Cardiac muscle cell (in vitro differentiated cells and primary cell): ENCODE data around the gene KISS1R. TPM values are rescaled to one million over a fixed set of nuclear protein-coding genes. Genes with fewer than 3 reads are reported as not detected.

ENCODE experiments used
- DNase-seq, 2 donors: peaks; one replicate each; pipeline versions ENCODE4 v3.0.0 to v3.0.0-alpha.2; 2010 to 2017; ENCODE audit warnings: low read depth in 1 of 2, low spot score in 1 of 2
- H3K27ac ChIP-seq: fragments of 200-600 bp; sonication (generic); 2 replicates; pipeline ENCODE4 v1.5.1; 2016
- H3K27me3 ChIP-seq: fragments of 200-600 bp; sonication (generic); 2 replicates; pipeline ENCODE4 v1.6.0; 2016; ENCODE audit warnings: control low read depth
- H3K36me3 ChIP-seq: fragments of 200-600 bp; sonication (generic); 2 replicates; pipeline ENCODE4 v1.5.1; 2016; ENCODE audit warnings: control low read depth
- H3K4me1 ChIP-seq: fragments of 200-600 bp; sonication (generic); 2 replicates; pipeline ENCODE4 v1.8.1; 2017; ENCODE audit warnings: low read depth, mild to moderate bottlenecking, mixed run types
- H3K4me3 ChIP-seq: fragments of 200-600 bp; sonication (generic); 2 replicates; pipeline ENCODE4 v1.5.1; 2016; ENCODE audit warnings: mild to moderate bottlenecking
- H3K9me3 ChIP-seq: fragments of 200-600 bp; sonication (generic); 2 replicates; pipeline ENCODE4 v1.5.1; 2017; ENCODE audit warnings: low read depth, mild to moderate bottlenecking, control low read depth
- CTCF ChIP-seq: IDR thresholded peaks from 2 replicates; pipeline ENCODE4 v1.5.1; 2012; ENCODE audit warnings: low read depth, mild to moderate bottlenecking, low read length
- polyA plus RNA-seq: library from polyadenylated mRNA; unstranded; fragments of >200 nt; fragmentation: Nextera tagmentation; extraction: Ambion mirVana; gene quantifications from 2 replicates; pipeline ENCODE4 v1.2.1, GENCODE V29; 2016
- total RNA-seq: library from RNA; depleted of rRNA; stranded (reverse); fragments of >200 nt; gene quantifications from 2 replicates; pipeline ENCODE4 v1.2.3, GENCODE V29; 2016

Gene KISS1R
- total and polyA plus RNA-seq, 2 experiments from 2014 or later, result 1.2 to 3.2 TPM

- peak overlapping the region; percentile 86 for H3K27ac ChIP-seq
Observed at GRCh38 chr19:926589-927350, 9.6 kb downstream of the KISS1R start.

GRCh38 chr19:927351-927779 is 10.2 kb downstream of the KISS1R start:
- Histone ChIP-seq H3K4me3 (peak overlapping the region; percentile 98), H3K9me3 (no peaks in the 10 kb centered on the region), H3K27me3 (no peaks in the 10 kb centered on the region), H3K4me1 (peaks cover 3% of the 10 kb centered on the region), H3K27ac (peak overlapping the region; percentile 86), H3K36me3 (peaks cover 17% of the 10 kb centered on the region)
- DNase-seq, result peak in 1 of 2 donors; percentile 63
- no peak for TF ChIP-seq CTCF

More at GRCh38 chr19:926589-927350, 9.6 kb downstream of the KISS1R start:
- peak overlapping the region; percentile 98 for H3K4me3 ChIP-seq
- no peak for TF ChIP-seq CTCF
- no peaks in the 10 kb centered on the region for H3K9me3 ChIP-seq
- peak; percentile 71 to 79 for DNase-seq
- no peaks in the 10 kb centered on the region for H3K27me3 ChIP-seq
- H3K4me1 ChIP-seq, result peaks cover 3% of the 10 kb centered on the region
- peaks cover 13% of the 10 kb centered on the region for H3K36me3 ChIP-seq

- H3K27me3 ChIP-seq, result no peaks in the 10 kb centered on the region
- peaks cover 8% of the 10 kb centered on the region for H3K4me1 ChIP-seq
- H3K4me3 ChIP-seq, result peak overlapping the region; percentile 98
- H3K36me3 ChIP-seq, result peaks cover 17% of the 10 kb centered on the region
- TF ChIP-seq CTCF, result no peak
- H3K27ac ChIP-seq, result peak overlapping the region; percentile 86
- peak in 1 of 2 donors; percentile 31 for DNase-seq
- no peaks in the 10 kb centered on the region for H3K9me3 ChIP-seq
Observed at GRCh38 chr19:927780-928401, 10.8 kb downstream of the KISS1R start.

- TF ChIP-seq CTCF, result no peak
- DNase-seq, result peak in 1 of 2 donors; percentile 34
Observed at GRCh38 chr19:928471-929202, 11.5 kb downstream of the KISS1R start.

GRCh38 chr19:929203-929890 is 12.2 kb downstream of the KISS1R start:
- Histone ChIP-seq H3K36me3 (peaks cover 17% of the 10 kb centered on the region), H3K9me3 (no peaks in the 10 kb centered on the region), H3K27me3 (no peaks in the 10 kb centered on the region), H3K4me1 (peaks cover 11% of the 10 kb centered on the region), H3K4me3 (no peak overlapping the region), H3K27ac (no peak overlapping the region)
- no peak for DNase-seq
- TF ChIP-seq CTCF, result no peak

More at GRCh38 chr19:928471-929202, 11.5 kb downstream of the KISS1R start:
- Histone ChIP-seq H3K27me3 (no peaks in the 10 kb centered on the region), H3K9me3 (no peaks in the 10 kb centered on the region), H3K27ac (peak overlapping the region; percentile 86), H3K4me1 (peaks cover 11% of the 10 kb centered on the region), H3K4me3 (no peak overlapping the region), H3K36me3 (peaks cover 17% of the 10 kb centered on the region)
